Measurements from ENCODE around the gene TMEM250.
A peak's percentile ranks its signal among the peaks of the same experiment; 100 is the strongest.

Gene TMEM250

GRCh38 chr9:136081826-136082495 lies 36.7 kb downstream of the TMEM250 start:
- no peak for DNase-seq

DNA sequence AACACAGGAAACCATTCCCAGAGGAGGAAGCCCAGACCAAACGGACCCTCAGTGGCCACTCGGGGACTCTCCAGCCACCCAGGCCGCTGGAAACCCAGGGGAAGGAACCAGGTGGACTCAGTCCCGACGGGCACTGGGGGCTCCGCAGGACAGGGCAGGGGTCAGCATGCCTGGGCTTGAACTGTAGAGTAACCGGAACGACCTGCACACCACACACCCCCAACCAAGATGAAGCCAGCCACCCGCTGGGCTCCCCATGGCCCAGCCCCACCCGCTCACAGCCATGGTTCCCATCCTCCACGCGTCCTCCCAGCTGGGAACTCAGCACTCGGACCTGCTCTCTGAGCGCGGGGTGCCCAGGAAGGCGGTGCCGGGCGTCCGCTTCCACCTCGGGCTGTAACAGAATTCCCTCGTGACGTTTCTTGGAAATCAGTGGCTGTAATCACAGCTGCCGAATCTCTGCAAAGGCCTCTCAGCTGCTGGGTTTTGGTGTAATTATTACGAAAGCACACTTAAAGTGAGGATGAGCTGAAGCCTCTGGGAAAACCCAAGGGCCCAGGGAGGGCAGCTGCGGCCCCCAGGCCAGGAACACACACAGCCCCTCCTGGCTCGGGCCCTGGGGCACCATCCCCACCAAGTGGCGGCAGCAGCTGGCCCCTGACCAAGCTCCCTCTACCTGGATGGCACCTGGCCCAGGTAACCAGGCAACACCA lies 37.4 kb downstream of the TMEM250 start:
- no peak for DNase-seq

- DNase-seq = no peak
Measured at GRCh38 chr9:136080716-136081112, 38.0 kb downstream of the TMEM250 start.

DNA sequence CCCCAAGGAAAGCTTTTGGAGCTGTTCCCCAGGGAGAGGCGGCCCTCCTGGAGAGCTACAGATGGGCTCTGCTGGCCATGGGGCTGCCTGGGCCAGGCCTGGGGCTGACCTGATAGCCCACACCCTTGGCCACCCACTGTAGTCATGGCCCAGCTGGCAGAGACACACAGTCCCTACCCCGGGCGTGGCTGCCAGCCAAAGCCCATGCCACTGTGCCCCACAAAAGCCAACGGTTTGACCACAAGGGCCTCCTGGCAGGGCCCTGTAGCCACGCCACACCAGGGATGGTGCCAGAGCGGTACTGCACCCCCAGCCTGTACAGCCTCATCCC lies 38.8 kb downstream of the TMEM250 start:
- DNase-seq = no peak

DNA sequence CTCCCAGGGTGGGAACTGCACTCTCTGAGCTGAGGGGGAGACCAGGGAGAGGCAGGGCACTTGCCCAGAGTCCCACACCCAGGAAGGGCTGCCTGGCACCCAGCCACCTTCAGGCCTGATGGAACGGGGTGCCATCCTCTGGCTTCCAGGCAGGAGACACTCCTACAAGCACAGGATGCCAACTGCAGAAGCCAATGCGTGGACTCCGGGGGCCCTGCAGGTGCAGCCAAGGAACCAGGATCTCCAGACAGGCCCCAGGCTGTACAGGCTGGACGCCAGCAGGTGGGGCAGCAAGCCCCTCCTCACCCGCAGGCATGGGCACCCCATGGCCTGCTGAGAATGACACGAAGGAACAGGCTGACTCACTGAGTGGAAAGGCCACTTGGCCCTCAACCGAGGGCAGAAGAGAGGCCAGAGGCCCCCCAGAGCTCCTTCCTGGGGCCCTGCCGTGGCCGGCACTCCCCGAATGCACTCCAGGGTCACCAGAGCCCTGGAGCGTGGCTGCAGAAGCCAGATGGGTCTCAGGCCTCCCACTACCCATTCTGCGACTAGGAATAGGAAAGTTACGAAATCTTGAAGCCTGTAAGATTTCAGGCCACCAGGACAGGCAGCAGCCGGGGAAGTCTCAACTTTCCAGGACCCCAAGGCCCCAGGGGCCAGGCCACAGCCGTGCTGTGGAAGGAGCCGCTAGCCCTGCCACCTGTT lies 39.3 kb downstream of the TMEM250 start:
- peak in 1 of 2 experiments; percentile 37 for DNase-seq

- peak in 1 of 2 experiments; percentile 64 for DNase-seq
Measured at GRCh38 chr9:136078498-136079011, 40.1 kb downstream of the TMEM250 start.

GRCh38 chr9:136078024-136078423 lies 40.7 kb downstream of the TMEM250 start:
- no peak for DNase-seq

- DNase-seq = no peak
Measured at GRCh38 chr9:136077491-136077890, 41.2 kb downstream of the TMEM250 start.

DNA sequence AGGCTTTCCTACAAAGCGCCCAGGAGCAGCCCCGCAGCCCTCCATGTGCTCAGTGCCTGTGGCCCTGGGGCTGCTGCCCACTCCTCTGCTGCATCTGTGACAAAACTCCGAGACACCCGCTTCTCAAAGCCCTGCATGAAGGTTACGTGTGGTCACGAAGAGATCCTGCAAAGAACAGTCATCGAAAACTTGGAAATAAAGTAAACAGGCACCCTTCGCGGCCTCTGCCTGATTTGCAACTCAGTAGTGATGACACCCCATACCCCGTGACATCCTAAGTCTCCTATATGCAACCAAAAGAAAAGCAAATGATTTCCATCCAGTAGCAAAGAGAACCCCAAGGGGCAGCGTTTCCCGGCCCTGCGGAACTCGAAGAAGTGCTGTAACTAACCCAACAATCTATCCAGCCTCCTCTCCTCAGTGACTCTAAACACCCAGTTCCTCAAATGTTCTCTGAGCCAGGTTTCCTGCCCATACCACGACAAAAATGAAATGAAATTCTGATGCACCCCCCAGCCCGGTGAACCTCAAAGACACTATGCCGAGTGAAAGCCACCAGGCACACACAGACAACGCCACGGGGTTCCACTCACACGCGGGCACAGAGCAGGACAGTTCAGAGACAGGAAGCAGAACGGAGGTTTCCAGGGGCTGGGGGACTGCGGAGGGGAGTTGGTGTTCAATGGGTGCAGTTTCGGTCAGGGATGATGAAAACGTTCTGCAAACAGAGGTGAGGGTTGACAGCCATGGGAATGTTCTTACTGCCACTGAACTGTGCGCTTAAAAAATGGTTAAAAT lies 42.6 kb downstream of the TMEM250 start:
- no peak for DNase-seq

GRCh38 chr9:136075134-136075841 lies 43.4 kb downstream of the TMEM250 start:
- no peak for DNase-seq

- no peak for DNase-seq
Measured at GRCh38 chr9:136074706-136075105, 44.0 kb downstream of the TMEM250 start.

All from NCI-H526 (cell line).